HG02678 (cell line): ENCODE measurements around the gene WNT7B.

ENCODE experiments used
- ATAC-seq: cut with Tn5 transposase; IDR thresholded peaks from one replicate; pipeline ENCODE4 v1.9.1; 2021; ENCODE audit warnings: mild to moderate bottlenecking, moderate library complexity; ENCODE audit not compliant: unreplicated experiment

Gene WNT7B

GRCh38 chr22:45997077-45997776 lies 20.3 kb upstream of the WNT7B start:
- ATAC-seq, result no peak

DNA sequence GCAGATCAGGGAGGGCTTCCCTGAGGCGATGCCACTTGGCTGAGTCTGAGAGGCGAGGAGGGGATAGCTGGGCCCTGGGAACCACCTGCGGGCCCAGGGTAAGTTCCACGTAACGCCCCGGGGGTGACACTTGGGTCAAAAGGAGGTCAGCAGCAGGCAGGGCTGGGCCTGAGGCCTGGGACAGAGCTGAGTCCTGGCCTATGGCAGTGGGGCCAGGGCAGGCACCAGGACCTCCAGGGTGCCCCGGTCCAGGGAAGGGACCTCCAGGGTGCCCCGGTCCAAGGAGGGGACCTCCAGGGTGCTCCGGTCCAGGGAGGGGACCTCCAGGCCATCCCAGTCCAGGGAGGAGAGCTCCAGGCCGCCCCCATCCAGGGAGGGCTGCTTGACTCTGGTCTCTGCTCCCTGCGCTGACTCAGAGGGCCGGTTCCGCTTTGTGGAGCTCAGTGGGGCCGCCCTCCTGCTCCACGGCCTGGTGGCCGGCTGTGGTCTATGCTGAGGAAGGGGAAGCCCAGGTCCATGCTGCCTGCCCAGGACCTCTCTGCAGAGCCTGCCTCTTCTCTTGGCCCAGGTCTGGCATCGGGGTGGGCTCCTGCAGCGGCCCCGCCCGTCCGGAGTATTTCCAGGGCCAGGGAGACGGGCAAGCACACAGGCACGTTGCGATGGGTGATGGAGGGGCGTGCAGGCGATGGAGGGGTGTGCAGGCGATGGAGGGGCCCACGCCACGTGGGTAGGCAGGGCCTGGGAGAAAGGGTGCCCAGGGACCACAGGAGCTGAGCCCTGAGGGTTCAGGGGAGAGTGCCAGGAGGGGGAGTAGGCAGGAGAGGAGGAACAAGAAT lies 19.5 kb upstream of the WNT7B start:
- ATAC-seq, result no peak

GRCh38 chr22:45995405-45996101 lies 18.6 kb upstream of the WNT7B start:
- no peak for ATAC-seq

- ATAC-seq, result no peak
Measured at GRCh38 chr22:45994491-45995404, 17.8 kb upstream of the WNT7B start.

- ATAC-seq, result no peak
Measured at GRCh38 chr22:45993841-45994240, 16.9 kb upstream of the WNT7B start.

DNA sequence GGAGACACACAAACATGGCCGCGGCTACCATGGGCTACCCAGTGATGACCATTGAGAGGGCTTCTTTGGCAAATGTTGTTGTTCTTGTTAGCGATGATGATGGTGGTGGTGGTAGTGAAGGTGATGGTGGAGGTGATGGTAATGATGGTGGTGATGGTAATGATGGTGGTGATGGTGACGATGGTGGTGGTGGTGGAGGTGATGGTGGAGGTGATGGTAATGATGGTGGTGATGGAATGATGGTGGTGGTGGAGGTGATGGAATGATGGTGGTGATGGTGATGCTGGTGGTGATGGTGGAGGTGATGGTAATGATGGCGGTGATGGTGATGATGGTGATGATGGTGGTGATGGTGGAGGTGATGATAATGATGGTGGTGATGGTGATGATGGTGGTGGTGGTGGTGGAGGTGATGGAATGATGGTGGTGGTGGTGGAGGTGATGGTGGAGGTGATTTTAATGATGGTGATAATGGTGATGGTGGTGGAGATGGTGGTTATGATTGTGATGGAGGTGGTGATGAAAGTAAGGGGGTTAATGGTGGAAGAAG lies 16.3 kb upstream of the WNT7B start:
- no peak for ATAC-seq

DNA sequence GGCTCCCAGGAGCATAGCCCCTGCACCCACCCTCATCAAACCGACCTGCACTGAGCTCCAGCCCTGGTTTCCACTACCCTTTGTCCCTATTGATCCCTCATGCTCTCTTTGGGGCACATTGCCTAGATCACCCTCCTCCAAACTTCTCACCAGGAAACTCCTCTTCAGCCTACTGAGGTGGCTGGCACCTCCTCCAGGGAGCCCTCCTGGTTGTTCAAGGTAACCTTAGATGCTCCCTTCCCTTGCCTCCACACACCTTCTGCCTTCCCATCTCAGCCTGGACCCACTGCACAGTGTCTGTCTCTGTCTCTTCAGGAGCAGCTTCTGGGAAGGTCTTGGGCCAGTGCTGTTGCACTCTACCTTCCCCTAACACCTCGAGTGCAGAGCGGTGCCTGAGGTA lies 15.8 kb upstream of the WNT7B start:
- ATAC-seq, result no peak

GRCh38 chr22:45991098-45991497 lies 14.1 kb upstream of the WNT7B start:
- ATAC-seq, result no peak

DNA sequence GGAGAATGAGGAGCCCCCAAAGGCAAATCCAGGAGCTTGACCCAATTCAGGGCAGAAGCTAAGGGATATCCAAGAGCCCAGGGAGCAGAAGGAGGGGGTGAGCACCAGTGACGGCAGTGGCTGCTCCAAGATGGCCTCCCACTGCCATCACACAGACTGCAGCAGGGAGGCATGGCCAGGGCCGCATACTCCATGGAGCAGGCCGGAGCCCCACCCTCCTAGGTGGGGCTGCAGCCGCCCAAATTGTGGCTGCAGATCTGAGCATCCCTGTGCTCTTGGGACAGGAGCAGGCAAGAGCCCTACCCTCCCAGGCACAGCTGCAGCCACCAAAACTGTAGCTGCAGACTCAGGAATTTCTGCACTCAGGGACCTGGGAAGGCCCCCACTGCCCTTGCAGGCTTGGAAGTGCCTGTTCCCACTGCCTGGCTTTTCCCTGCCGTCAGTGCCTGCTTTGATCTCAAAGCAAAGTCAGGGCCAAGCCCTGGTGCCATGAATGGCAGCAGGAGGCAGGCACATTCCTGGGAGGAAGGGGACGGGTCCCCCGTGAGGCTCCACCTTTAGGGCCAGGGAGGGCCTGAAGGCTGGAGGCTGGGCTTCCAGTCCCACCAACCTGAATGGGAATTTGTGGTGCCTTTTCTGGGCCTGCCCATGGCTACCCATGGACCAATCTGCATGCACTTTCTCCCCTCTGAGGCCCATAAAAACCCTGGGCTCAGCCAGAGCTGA lies 10.3 kb upstream of the WNT7B start:
- no peak for ATAC-seq

- ATAC-seq, result no peak
Measured at GRCh38 chr22:45984316-45984916, 7.5 kb upstream of the WNT7B start.

GRCh38 chr22:45983797-45984196 lies 6.8 kb upstream of the WNT7B start:
- ATAC-seq, result no peak

GRCh38 chr22:45980761-45981160 lies 3.8 kb upstream of the WNT7B start:
- ATAC-seq, result no peak

DNA sequence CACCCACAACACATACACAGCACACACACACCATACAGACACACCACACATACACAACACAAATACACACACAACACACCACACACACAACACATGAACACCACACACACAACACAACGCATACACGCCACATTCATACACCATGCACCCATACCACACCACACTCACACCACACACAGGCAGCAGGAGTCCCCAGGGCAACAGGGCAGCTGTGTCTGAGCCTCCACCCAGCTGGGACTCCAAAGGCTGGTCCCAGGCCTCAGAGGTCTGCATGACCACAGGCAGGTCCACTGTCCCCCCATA lies 3.3 kb upstream of the WNT7B start:
- ATAC-seq, result no peak

DNA sequence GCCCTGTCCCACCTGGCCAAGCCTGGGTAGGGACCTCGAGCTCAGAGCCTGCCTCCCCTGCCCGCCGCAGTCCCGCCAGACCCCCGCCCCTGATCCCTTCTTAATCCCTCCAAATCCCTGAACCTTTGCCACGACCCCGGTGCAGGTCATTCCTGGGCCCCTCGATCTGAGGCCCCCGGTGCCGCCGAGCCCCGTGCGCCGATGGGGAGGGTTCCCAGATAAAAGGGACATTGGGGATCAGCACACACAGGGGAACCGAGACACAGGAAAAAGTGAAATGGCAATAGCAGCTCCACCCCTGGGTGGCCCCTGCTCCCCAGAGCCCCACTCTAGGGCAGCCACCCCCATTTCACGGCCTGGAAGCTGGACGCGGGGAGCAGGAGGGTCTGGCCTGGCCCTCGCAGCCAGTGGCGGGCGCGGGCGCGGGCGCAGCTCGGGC lies 1.3 kb upstream of the WNT7B start:
- no peak for ATAC-seq

GRCh38 chr22:45977551-45978274 lies 751 bp upstream of the WNT7B start:
- ATAC-seq, result no peak

DNA sequence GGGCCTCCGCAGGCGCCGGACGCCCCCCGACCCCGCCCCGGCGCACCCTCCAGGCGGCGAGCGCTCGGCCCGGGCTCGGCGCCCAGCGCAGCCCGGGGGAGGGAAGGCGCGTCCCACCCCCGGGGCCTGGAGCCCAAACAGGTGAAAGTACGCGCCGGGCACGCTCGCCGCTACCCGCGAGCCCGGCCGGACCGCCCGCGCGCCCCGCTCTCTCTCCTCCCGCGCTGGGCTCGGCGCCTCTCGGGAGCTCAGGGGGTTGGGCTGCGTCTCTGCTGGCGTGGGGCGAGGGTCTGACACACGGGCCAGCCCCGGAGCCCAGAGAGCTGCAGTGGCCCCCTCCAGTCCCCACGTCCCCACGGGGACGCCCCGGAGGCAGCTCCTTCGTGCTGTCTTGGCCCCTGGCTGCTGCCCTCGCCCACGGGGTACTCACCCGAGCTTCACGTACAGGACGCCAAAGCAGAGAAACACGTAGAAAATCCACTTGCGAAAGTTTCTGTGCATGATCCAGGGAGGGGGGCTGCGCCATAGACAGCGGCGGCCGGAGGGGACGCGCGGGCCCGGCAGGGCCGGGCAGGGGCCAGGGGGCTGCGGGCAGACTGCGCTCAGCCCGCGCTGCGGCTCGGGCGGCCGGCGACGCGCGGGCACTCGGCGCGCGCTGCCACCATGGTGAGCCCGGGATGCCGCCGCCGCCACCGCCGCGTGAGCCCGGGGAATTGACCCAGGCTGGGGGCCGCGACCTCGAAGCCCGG lies 534 bp downstream of the WNT7B start:
- ATAC-seq, result no peak

GRCh38 chr22:45975164-45976161 lies 1.5 kb downstream of the WNT7B start:
- ATAC-seq, result no peak
